Right lobe of liver (tissue), 4 donors: Measurements from ENCODE around the gene LRP2BP.

Experiments used
- POLR2A ChIP-seq: fragments of 450-650 bp; IDR thresholded peaks from one replicate; pipeline ENCODE4 v1.6.1; 2017; ENCODE audit warnings: antibody characterized with exemption, mild to moderate bottlenecking
- TF ChIP-seq, protein P1 (sequence below), 4 donors: fragments of 200-600 bp in 3 of 4; fragments of 450-650 bp in 1 of 4; IDR thresholded peaks; one replicate each; pipeline versions ENCODE4 v1.5.1 to v1.8.0; 2016 to 2022; ENCODE audit warnings: antibody characterized with exemption in 4 of 4, mild to moderate bottlenecking in 2 of 4
- donor health status: DM: no; HTN: no; CAD: no.
- donor health status: DM: no; HTN: no; CAD: no.
- donor health status: DM: no; HTN: yes; CAD: no.

DNA sequence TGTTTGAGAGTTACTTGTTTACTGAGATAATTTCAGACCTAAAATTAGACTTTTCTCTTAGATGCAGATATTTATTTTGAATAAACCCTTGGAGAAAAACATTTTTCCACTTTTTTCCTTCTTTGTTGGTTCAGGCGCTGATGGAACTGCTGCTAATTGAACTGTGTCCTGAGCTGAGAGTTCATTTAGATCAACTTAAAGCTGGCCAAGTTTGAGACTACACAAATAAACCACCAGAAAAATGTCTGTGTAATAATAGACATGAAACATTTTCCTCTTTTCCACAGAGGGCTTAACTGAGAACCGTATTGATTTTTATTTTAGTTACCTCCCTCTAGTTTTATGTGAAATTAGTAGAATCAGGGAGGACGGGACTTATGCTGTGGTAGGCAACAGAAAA lies 32.5 kb downstream of the LRP2BP start:
- TF ChIP-seq, protein P1, sequence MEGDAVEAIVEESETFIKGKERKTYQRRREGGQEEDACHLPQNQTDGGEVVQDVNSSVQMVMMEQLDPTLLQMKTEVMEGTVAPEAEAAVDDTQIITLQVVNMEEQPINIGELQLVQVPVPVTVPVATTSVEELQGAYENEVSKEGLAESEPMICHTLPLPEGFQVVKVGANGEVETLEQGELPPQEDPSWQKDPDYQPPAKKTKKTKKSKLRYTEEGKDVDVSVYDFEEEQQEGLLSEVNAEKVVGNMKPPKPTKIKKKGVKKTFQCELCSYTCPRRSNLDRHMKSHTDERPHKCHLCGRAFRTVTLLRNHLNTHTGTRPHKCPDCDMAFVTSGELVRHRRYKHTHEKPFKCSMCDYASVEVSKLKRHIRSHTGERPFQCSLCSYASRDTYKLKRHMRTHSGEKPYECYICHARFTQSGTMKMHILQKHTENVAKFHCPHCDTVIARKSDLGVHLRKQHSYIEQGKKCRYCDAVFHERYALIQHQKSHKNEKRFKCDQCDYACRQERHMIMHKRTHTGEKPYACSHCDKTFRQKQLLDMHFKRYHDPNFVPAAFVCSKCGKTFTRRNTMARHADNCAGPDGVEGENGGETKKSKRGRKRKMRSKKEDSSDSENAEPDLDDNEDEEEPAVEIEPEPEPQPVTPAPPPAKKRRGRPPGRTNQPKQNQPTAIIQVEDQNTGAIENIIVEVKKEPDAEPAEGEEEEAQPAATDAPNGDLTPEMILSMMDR (IDR thresholded peaks at IDR 0.05) = no peak
- TF ChIP-seq POLR2A = no peak
